Duodenal mucosa (tissue), 2 donors: ENCODE measurements around the gene TTC39C.
"Not testable (repeated sequence)": the region's sequence is repeated elsewhere in the genome, so short reads cannot be mapped to it uniquely, and the experiment has no call there.

ENCODE experiments used
- H3K27ac ChIP-seq: one replicate; pipeline ENCODE4 v1.7.0; 2013; ENCODE audit warnings: low read depth, low read length
- H3K27me3 ChIP-seq, 2 donors: one replicate each; pipeline ENCODE4 v1.7.0; 2013; ENCODE audit warnings: low read length in 2 of 2, control low read depth in 1 of 2; ENCODE audit not compliant: insufficient read depth in 2 of 2, control insufficient read depth in 1 of 2
- H3K36me3 ChIP-seq, 2 donors: one replicate each; pipeline ENCODE4 v1.7.0; 2013; ENCODE audit warnings: low read length in 2 of 2, control low read depth in 1 of 2; ENCODE audit not compliant: insufficient read depth in 2 of 2, control insufficient read depth in 1 of 2
- H3K4me1 ChIP-seq, 2 donors: one replicate each; pipeline ENCODE4 v1.7.0; 2013; ENCODE audit warnings: low read length in 2 of 2, control low read depth in 1 of 2; ENCODE audit not compliant: insufficient read depth in 2 of 2, control insufficient read depth in 1 of 2
- H3K4me3 ChIP-seq, 2 donors: one replicate each; pipeline ENCODE4 v1.7.0; 2013; ENCODE audit warnings: low read length in 2 of 2, low read depth in 1 of 2
- H3K9ac ChIP-seq, 2 donors: one replicate each; pipeline ENCODE4 v1.7.0; 2013; ENCODE audit warnings: low read length in 2 of 2, low read depth in 1 of 2
- H3K9me3 ChIP-seq, 2 donors: one replicate each; pipeline ENCODE4 v1.7.0; 2013; ENCODE audit warnings: low read length in 2 of 2, control low read depth in 1 of 2; ENCODE audit not compliant: control insufficient read depth in 1 of 2

TTC39C gene

GRCh38 chr18:24065906-24066305 is 51.4 kb downstream of the TTC39C start:
- H3K4me1 ChIP-seq = peaks cover under 1 to 13% of the 10 kb centered on the region in 2 donors
- no peak overlapping the region for H3K27ac ChIP-seq
- H3K36me3 ChIP-seq = peaks cover 0 to 8% of the 10 kb centered on the region in 2 donors
- no peak overlapping the region for H3K9ac ChIP-seq
- H3K4me3 ChIP-seq = no peak overlapping the region
- no peaks in the 10 kb centered on the region for H3K27me3 ChIP-seq
- H3K9me3 ChIP-seq = no peaks in the 10 kb centered on the region

DNA sequence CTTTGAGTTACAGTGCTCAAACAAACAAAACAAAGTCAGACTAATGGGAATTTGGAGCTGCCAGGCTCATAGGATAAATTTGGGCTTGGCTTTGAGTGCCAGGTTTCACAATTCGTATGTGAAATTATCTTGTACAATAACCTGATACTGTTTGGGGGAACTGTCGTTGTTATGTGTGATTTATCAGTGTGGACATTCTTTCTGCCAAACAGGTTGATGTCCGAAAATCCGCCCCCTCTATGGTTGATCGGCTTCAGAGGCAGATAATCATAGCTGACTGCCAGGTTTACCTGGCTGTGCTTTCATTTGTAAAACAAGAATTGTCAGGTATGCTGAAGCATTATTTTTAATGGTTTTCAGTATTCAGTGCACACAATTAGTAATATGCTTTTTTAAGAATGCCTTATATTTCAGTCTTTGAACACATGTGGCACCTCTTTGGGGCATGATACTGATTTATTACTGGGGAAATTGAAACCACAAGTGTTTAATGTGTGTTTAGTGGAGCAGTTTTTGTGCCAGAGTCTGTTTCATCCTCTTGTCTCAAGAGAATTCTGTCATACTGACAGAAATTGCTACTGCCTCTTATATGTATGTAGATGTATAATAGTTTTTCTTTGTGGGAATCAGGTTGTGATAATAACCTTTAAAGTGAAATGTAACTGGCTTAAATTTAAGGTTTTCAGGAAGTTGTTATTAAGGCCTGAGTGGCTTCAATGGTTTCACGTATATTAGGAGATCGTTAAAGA is 54.6 kb downstream of the TTC39C start:
- no peaks in the 10 kb centered on the region for H3K9me3 ChIP-seq
- H3K9ac ChIP-seq = no peak overlapping the region
- no peak overlapping the region for H3K27ac ChIP-seq
- H3K36me3 ChIP-seq = peaks cover 0 to 8% of the 10 kb centered on the region in 2 donors
- peaks cover 4 to 11% of the 10 kb centered on the region in 2 donors for H3K4me1 ChIP-seq
- H3K4me3 ChIP-seq = no peak overlapping the region
- H3K27me3 ChIP-seq = no peaks in the 10 kb centered on the region

GRCh38 chr18:24071029-24071428 is 56.5 kb downstream of the TTC39C start:
- Histone ChIP-seq H3K4me1 (peaks cover 4 to 16% of the 10 kb centered on the region in 2 donors), H3K9me3 (no peaks in the 10 kb centered on the region), H3K9ac (no peak overlapping the region), H3K36me3 (peaks cover 0 to 8% of the 10 kb centered on the region in 2 donors), H3K4me3 (no peak overlapping the region), H3K27ac (no peak overlapping the region), H3K27me3 (no peaks in the 10 kb centered on the region)

GRCh38 chr18:24071779-24072178 is 57.2 kb downstream of the TTC39C start:
- Histone ChIP-seq H3K27ac (no peak overlapping the region), H3K9me3 (no peaks in the 10 kb centered on the region), H3K9ac (no peak overlapping the region), H3K4me3 (no peak overlapping the region), H3K27me3 (no peaks in the 10 kb centered on the region), H3K4me1 (peaks cover 9 to 24% of the 10 kb centered on the region in 2 donors), H3K36me3 (peaks cover 0 to 4% of the 10 kb centered on the region in 2 donors)

- no peak overlapping the region for H3K9ac ChIP-seq
- no peak overlapping the region for H3K27ac ChIP-seq
- H3K4me1 ChIP-seq = peaks cover 10 to 24% of the 10 kb centered on the region in 2 donors
- no peaks in the 10 kb centered on the region for H3K27me3 ChIP-seq
- H3K4me3 ChIP-seq = no peak overlapping the region
- no peaks in the 10 kb centered on the region for H3K9me3 ChIP-seq
- H3K36me3 ChIP-seq = no peaks in the 10 kb centered on the region
Measured at GRCh38 chr18:24072743-24073142, 58.2 kb downstream of the TTC39C start.

DNA sequence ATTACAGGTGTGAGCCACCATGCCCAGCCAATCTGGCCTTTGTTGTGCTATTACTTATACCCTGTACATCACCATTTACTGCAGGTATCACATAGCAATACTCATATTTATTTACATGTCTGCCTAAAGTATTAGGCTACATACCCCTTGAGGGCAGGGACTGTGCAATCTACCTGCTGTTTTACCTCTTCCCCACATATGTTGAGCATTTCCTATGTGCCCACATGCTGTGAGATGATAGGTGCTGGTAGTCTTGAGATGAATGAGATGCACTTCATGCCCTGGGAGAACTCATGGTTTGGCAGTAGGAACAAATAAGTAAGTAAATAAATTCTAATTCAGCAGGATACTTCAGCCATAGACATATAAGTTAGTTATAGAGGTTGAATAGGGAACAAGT is 59.2 kb downstream of the TTC39C start:
- Histone ChIP-seq H3K27me3 (no peaks in the 10 kb centered on the region), H3K4me3 (no peak overlapping the region), H3K4me1 (peaks cover 10 to 24% of the 10 kb centered on the region in 2 donors), H3K36me3 (no peaks in the 10 kb centered on the region), H3K9me3 (no peaks in the 10 kb centered on the region), H3K9ac (no peak overlapping the region), H3K27ac (no peak overlapping the region)

DNA sequence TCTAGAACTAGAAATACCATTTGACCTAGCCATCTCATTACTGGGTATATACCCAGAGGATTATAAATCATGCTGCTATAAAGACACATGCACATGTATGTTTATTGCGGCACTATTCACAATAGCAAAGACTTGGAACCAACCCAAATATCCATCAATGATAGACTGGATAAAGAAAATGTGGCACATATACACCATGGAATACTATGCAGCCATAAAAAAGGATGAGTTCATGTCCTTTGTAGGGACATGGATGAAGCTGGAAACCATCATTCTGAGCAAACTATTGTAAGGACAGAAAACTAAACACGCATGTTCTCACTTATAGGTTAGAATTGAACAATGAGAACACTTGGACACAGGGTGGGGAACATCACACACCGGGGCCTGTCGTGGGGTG is 60.2 kb downstream of the TTC39C start:
- not testable (repeated sequence) for H3K9ac ChIP-seq, H3K9me3 ChIP-seq, H3K27ac ChIP-seq, H3K4me3 ChIP-seq, H3K36me3 ChIP-seq, H3K27me3 ChIP-seq
- peaks cover 10 to 20% of the 10 kb centered on the region in 2 donors for H3K4me1 ChIP-seq

GRCh38 chr18:24075767-24076597 is 61.4 kb downstream of the TTC39C start:
- H3K36me3 ChIP-seq = peaks cover 0 to 4% of the 10 kb centered on the region in 2 donors
- peak overlapping the region in 1 of 2 donors; percentile 8 for H3K4me3 ChIP-seq
- H3K27me3 ChIP-seq = no peaks in the 10 kb centered on the region
- no peak overlapping the region for H3K9ac ChIP-seq
- H3K9me3 ChIP-seq = no peaks in the 10 kb centered on the region
- peaks cover 9 to 19% of the 10 kb centered on the region in 2 donors for H3K4me1 ChIP-seq
- no peak overlapping the region for H3K27ac ChIP-seq

GRCh38 chr18:24076950-24077349 is 62.4 kb downstream of the TTC39C start:
- Histone ChIP-seq H3K4me3 (no peak overlapping the region), H3K9me3 (no peaks in the 10 kb centered on the region), H3K9ac (no peak overlapping the region), H3K27me3 (no peaks in the 10 kb centered on the region), H3K4me1 (peaks cover 6 to 15% of the 10 kb centered on the region in 2 donors), H3K27ac (no peak overlapping the region), H3K36me3 (peaks cover 0 to 5% of the 10 kb centered on the region in 2 donors)

- Histone ChIP-seq H3K27me3 (no peaks in the 10 kb centered on the region), H3K27ac (no peak overlapping the region), H3K9ac (no peak overlapping the region)
Measured at GRCh38 chr18:24078391-24078790, 63.8 kb downstream of the TTC39C start.

More at GRCh38 chr18:24078391-24078790, 63.8 kb downstream of the TTC39C start:
- H3K4me1 ChIP-seq = peaks cover 6 to 13% of the 10 kb centered on the region in 2 donors
- H3K4me3 ChIP-seq = no peak overlapping the region
- H3K9me3 ChIP-seq = no peaks in the 10 kb centered on the region
- H3K36me3 ChIP-seq = peaks cover 0 to 5% of the 10 kb centered on the region in 2 donors
